Embryonic facial prominence (tissue), 1 donor: ENCODE measurements around the gene DRICH1.
"Not testable (repeated sequence)": the region's sequence is repeated elsewhere in the genome, so short reads cannot be mapped to it uniquely, and the experiment has no call there.

Experiments
- DNase-seq: peaks from one replicate; pipeline ENCODE4 v3.0.0-alpha.2; 2016; ENCODE audit errors: extremely low spot score

DRICH1 gene

DNA sequence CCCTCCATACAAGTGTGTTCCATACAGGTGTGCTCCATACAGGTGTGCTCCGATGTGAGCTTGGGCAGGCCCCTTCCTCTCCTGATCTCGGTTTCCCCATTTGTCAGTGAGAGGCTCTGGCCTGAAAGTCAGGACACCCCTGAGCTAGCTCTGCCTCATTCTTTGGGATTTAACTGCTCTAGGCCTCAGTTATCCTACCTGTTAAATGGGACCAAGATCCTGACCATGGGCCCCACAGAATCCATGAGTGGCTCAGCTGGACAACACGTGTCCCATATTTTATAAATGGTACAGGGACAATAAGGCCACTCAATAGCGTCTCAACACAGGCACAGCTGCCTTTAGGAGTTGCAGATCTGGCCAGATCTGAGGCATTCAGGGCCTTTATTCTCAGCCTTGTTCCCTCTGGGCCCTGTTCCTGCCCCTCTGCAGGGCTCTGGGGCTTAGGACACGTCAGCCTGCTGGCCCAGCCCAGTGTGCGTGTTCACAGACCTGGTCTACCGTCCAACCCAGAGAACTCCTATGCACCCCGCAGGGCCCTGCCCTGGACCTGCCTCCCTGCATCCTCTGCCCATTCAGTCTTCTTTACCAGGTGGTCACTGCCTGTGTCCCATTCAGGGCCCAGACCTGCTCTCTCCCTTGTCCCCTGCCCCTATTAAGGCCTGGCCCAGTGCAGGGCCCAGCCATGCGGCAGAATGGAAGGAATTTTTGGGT lies 33.2 kb downstream of the DRICH1 start:
- no peak for DNase-seq

DNA sequence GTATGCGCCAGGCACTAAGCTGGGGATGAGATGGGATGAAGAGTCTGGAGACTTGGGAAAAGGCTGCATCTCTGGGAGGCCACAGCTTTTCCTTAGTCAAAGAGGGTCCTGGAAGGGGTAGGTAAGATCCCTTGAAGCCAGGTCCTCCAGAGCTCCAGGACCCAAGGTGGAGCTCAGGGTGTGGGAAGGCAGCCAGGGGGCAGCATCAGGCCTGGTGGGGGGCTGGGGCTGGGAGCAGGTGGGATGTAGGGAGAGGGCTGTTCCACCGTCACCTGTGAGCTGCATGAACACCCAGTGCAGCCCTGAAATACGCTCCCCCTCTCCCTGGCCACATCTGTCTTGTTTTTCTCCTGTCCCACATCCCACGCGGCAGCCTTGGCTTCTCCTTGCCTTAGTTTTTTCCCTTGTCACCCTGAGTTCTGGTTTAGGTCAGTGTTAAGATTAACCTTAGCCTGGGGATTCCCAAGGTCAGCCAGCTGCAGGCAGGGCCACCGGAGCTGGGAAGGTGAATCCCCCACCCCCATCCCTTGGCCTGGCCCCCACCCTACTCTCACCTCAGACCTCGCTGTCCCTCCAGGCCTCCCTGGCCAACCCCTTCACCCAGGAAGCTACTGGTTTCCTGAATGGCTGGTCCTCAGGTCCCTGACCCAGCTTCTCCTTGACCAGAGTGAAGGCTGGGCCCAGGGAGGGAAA lies 34.4 kb downstream of the DRICH1 start:
- DNase-seq, result not testable (repeated sequence)

DNA sequence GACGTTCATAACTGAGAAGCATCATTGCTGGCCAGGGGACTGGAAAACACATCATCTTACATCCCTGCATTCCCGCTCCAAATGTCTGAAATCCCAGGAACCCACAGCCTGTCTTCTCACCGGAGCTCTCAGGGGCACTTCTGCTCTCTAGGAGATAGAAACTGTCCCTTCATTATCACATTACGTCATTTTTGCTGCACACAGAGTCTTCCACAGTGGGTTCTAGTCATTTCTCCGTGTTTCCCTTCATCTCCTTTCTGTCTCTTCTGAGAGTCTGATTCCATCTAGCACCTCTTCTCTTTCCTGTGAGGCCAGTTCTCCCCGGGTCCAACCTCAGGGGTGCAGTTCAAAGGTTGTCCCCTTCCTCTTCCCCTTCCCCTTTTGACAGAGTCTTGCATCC lies 36.2 kb downstream of the DRICH1 start:
- DNase-seq, result not testable (repeated sequence)

DNA sequence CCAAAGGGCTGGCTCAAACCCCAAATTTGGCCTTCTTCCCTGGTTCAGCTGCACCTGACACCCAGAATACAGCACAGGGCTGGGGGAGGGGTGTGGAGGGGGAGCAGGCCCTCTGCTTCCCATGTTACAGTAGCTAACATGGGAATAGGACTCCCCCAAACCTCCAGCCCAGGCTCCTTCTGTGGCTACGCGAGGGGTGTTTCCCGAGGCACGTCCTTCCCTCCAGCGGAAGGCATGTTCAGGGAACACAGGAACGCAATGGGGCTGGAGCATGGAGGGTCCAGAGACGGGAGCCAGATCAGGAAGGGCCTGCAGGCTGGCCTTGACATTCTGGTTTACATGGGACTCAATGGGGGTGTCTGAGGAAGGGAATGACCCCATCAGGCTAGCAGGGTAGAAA lies 40.3 kb downstream of the DRICH1 start:
- DNase-seq, result no peak

DNA sequence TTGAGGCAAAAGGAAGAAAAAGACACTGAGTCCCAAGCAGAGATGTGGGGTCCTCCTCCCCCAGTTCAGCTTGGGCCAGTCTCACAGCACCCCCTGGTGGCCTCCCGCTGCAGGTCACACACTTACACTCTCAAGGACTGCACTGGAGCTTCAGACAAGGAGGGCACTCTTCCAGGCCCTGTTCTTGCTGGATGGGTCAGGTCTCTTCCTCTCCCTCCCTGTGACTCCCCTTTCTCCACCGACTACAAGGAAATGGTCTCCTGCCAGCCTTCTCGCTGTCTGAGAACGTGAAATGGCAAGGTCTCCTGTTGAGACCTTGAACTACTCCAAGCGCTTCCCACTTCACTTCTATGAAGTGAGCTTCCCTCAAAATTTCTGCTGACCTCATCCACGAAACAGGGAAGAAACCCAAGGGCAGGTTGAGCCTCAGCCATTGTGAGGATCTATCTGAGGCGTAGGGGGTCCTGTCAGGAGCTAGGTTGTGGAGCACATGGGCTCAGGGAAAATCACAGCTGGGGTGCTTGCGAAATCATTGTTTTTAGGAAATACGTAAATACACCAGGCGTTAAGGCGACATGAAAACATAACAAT lies 40.8 kb downstream of the DRICH1 start:
- DNase-seq, result no peak

DNA sequence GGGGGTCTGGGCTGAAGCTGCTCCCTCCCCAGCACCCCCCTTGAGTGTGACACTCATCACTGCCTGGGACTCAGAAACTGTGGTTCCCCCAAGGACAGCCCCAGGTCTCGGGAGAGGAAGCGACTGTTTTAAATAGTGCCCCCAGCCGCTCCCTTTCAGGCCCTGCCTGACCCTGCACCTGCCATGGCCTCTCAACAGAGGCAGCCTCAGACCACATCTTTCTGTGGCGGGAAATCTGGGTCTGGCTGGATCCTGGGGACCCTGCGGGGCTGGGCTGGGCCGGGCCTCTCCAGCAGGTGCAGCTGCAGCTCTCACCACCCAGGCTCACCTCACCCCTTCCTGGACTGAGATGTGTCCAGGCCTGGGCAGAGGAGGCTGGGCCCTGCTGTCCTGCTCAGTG lies 48.3 kb downstream of the DRICH1 start:
- no peak for DNase-seq

DNA sequence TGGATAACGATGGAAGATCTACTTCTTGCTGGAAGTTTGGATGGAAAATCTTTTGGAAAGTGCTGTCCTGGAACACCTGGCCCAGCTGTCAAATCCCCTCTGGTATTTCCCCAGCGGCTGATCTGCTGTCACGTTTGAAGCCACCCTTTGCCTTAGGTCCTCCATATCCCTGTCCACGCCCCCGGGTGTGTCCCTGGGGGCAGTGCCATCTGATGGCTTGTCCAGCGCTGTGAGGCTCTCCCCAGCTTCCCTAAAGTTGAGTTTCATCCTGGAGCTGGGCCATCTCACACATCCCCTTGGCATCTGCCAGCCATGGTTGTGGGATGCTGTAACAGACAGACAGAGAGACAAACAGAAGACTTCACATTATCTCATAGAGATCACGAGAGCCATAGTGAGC lies 49.0 kb downstream of the DRICH1 start:
- no peak for DNase-seq

DNA sequence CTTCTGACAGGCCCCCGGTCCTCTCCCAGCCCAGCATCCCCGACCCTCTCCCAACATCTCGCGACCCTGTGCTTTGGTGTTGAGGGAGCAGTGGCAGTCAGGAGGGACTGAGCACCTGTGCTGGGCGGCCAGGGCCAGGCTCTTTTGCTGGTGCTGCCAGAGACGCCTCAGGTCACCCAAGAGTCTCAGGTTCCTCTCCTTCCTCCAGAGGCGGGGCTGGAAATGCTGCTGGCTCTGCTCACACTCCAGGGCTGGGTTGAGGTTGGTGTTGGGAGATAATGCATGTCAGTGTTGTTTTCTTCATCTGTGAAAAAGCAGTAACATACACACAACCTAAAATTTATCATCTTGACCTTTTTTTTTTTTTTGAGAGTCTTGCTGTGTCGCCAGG lies 50.9 kb downstream of the DRICH1 start:
- no peak for DNase-seq

DNA sequence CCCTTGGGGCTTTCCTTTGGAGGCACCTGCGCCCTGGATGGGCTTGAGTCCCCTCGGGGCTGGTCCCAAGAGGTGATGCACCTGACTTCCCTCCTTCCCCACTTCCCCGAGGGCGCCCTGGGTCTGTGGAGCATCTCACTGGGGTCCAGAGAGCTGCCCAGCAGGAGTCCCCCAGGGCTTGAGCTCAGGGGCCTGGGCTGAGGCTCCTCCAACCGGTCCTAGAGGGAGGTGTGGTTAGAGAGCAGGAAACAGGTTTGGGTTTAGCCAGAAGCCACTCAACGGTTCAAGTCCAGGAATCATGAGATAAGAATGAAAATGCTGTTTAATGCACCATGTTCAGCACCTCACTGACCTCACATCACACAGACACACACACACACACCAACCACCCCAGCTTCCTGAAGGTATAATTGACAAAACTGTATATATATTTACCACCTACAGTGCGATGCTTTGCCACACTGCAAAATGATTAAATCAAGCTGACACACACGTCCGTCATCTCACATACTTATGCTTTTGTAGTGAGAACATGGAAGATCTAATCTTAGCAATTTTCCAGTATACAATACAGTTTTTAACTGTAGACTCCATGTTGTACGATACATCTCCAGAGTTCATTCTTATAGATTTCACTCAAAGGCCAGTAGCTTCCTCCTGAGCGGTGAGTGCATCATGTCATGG lies 51.4 kb downstream of the DRICH1 start:
- DNase-seq, result no peak

DNA sequence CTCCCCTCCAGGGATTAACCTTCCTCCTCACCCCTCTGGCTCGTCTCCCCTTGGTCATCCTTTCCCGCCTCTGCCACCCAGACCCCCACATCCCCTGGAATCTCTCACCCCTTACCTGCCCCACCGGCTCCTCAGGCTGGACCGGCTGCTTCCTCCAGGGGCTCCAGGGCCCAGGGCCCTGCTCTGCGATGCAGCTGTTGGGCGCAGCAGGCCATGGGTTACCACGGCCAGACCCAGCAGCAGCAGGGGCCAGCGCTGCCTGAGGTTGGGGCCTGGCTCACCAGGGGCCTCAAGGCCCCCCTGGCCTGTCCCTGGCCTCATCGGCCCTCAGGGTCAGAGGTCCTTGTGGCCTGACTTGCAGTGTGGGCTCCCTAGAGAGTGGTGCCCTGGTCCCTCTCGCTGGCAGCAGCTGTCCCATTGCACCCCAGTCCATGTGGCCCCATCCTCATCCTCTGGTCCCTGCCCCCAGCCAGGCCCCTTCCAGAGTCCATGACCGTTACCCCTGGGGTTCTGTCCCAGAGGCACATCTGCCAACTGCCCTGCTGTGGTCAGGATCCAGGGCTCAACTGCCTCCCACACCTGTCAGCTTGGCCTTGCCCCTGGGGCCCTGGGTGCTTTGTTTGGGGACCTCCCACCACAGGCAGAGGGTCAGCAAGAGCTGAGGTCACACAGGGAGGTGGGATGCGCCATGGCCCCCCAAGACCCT lies 52.1 kb downstream of the DRICH1 start, which contains the start of gene IGLL1:
IGLL1 (minus strand) TSS at position 421 of the 706 bp plus-strand sequence; CDS start at position 321, 100 bp downstream.
- DNase-seq, result no peak

DNA sequence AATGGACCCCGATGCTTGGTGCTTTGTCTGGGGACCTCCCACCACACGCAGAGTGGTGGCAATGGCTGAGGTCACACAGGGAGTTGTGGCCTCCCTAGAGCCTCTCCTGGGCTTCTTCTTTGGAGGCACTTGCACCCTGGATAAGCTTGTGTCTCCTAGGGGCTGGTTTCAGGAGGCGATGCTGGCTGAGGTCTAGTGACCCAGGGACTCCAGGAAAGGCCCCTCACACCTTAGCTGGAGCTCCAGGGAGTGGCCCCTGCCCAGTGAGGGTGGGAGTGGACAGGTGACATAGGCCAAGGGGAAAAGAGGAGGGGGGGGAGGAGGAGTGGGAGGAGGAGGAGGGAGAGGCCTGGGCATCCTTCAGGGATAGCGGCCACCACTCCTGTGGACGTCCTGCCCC lies 52.8 kb downstream of the DRICH1 start:
- no peak for DNase-seq

DNA sequence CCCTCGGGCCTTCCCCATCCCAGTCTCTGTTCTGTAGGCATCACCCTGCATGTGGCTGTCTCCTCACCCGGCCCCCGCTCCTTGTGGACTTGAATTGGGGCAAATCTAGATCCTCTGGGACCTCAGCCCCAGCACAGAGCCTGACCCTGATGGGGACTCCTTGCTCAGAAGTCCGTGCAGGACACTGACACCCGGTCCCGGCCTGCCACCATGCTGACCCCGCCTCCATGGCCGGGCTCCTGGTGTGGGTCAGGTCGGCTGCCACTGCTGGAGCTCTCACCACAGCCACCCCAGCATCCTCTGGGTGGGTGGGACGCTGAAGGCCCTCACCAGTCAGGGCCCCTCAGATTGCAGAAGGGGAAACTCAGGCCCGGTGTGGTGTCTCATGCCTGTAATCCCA lies 53.8 kb downstream of the DRICH1 start:
- no peak for DNase-seq

DNA sequence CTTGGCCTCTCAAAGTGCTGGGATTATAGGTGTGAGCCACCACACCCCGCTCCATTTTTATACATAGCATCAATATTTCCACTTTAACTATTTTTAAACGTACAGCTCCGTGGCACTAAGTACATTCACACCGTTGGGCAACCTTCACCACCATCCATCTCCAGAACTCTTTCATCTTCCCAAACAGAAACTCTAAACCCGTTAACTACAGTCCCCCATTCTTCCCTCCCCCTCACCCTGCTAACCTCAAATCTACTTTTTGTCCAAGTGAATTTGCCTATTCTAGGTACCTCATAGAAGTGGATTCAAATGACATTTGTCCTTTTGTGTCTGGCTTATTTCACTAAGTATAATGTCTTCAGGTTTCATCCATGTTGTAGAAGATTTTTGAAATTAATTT lies 55.4 kb downstream of the DRICH1 start:
- no peak for DNase-seq

DNA sequence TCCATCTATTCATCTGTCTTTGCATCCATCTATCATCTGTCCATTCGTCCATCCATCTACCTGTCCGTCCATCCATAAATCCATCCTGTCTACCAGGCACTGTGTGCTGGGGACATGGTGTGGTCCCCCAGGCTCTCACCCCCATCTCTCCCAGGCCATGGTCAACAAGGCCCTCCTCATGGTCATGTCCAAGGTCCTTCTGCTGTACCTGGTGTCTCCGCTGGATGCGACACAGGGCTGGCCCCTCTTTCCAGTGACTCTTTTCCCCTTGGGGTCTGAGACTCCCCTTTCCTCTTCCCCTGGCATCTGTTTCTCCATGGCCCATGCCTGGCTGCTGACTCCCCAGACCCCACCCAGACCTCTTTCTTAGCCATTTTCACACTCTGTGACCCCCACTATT lies 56.5 kb downstream of the DRICH1 start:
- DNase-seq, result no peak

DNA sequence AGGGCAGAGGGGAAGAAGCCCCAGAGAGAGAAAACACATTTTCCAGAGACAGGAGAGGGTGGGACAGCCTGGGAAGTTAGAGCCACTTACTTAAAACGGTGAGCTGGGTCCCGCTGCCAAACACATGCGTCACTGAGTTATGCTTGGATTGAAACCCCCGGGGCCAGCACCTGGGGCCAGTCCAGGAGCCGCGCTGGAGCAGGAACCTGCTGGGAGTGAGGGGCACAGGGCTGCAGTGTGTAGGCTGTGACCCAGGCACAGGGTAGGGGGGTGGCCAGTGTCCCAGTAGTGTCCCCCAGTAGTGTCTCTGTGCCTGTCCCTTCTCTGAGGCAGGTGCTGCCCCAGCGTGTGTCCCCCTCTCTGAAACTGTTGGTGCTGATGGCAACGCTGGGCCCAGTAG lies 57.2 kb downstream of the DRICH1 start:
- no peak for DNase-seq

DNA sequence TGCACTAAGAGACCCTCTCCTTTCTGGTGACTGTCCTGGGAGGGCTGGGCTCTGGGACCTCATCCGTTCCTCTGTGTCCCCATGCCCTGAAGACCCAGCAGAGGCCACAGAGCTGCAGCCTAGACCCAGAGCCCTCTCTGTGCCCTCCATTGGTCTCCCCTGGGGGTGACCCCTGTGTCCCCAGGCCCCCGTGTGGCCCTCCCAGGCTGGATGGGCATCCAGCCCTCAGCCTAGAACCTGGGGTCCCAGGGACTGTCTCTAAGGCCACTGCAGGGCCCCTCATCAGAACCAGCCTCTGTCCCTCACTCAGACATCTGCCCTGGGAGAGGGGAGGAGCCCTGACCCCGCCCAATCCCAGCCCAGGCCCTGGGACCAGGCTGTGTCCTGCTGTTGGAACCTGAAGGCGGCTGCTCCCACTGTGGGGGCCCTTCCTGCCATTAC lies 57.7 kb downstream of the DRICH1 start:
- no peak for DNase-seq

DNA sequence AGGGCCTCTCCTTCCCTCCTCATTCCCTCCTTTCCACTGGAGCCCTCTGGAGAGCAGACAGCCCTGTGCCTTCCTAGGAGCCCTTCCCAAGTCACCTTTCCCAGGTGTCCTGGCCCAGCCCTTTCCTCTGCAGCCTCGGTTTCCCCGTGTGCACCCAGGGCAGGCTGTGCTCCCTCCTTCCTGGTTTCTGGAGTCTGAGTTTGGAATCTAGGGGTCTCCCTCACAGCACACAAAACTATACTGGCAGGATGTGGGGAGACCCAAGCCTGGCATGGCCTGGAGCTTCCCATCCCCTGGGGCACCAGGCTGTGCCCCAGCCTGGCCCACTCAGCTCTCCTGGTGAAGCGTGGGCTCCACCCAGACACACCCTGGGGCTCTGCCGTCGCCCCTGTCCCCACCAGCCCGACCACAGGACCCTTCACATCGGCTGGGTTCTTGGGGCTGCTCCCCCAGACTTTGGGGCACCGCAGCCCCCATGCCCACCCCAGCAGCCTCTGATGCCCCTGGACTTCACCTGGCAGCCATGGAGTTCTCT lies 58.4 kb downstream of the DRICH1 start:
- not testable (repeated sequence) for DNase-seq

DNA sequence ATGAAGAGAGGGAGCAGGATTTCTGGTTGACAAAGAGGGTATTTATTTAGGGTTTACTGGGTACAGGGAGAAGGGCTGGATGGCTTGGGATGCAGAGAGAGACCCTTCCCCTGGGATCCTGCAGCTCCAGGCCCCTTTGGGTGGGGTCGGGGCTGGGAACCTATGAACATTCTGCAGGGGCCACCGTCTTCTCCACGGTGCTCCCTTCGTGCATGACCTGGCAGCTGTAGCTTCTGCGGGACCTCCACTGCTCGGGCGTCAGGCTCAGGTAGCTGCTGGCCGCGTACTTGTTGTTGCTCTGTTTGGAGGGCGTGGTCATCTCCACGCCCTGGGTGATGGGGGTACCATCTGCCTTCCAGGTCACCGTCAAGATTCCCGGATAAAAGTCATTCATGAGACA lies 59.0 kb downstream of the DRICH1 start:
- DNase-seq, result not testable (repeated sequence)

DNA sequence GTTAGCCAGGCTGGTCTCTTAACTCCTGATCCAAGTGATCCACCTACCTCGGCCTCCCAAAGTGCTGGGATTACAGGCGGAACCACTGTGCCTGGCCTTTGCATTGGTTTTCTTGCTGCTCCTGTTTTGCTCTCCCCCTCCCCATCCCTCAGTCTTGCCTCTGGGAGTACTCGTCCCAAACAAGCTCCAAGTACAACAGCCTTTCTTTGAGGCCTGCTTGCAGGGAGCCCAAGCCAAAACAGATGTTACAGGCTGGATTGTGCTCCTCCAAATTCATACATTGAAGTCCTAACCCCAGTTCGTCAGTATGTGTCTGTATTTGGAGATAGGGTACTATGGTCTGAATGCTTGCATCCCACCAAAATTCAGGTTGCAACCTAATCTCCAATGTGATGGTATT lies 60.6 kb downstream of the DRICH1 start:
- DNase-seq, result no peak

DNA sequence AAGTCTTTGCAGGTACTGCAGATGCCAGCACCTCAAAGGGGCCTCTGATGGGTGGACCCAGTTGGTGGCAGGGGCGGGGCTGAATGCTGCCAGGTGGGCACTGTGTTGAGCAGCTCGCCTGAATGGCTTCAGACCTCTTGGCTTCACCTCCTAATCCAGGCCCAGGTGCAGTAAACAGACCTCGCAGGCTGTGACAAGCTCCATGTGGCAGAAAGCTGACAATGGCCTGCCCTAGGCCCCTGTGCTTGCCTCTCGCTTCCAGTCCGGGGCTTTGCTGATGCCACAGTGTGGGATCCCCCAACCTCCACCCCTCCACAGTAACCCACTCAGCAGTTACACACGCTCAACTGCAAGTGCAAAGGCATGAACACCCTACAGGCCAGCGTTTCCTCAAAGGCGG lies 61.4 kb downstream of the DRICH1 start:
- no peak for DNase-seq

DNA sequence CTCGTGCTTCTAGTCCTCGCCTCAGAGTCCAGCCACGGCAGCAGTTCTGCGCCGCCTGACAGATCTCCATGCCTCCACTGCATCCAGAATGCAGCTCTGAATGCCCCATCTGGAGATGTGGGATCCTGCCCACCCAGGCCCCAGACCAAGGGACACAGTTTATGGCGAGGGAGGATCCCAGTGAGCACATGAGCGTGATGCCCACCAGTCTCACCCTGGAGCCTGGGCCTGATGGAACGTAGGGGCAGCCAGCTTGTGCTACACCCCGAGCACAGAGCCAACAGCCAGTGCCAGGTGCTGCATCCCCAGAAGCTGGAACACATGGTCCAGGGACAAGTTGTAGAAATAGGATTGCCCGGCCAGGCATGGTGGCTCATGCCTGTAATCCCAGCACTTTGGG lies 62.4 kb downstream of the DRICH1 start:
- no peak for DNase-seq

DNA sequence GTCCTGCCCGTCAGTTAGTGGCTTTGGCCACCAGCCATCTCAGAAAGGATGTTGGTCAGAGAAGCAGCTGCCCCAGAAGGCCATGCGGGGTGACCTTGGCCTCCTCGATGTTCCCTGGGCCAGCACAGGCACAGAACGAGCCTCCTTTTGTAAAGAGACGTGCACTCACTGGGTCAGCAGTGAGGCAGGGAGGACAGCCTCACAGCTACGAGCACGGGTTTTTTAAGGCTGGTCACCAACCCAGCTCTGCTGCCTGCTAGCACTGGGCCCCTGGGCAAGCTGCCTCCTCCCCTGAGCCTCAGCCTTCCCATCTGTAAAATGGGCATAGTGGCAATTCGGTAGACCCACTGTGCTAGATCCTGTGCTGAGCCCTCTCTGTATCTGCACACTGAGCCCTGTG lies 62.8 kb downstream of the DRICH1 start:
- DNase-seq, result no peak
